Vagina (tissue), 2 donors: Measurements from ENCODE around the gene CMIP.

ENCODE experiments used
- CTCF ChIP-seq, 3 experiments: fragments of 450-650 bp in 2 of 3; fragments of 200-600 bp in 1 of 3; sonication (generic) in 1 of 3; IDR thresholded peaks; one replicate each; pipeline ENCODE4 v1.5.1; 2017 to 2019; ENCODE audit warnings: antibody characterized with exemption in 3 of 3, mild to moderate bottlenecking in 2 of 3, moderate library complexity in 2 of 3
- POLR2AphosphoS5 ChIP-seq, 2 donors: sonication (generic); formaldehyde crosslinking; IDR thresholded peaks; one replicate each; pipeline ENCODE4 v1.9.0; 2017; ENCODE audit warnings: antibody characterized with exemption in 2 of 2, mild to moderate bottlenecking in 2 of 2, low read depth in 1 of 2; ENCODE audit not compliant: insufficient read depth in 1 of 2

- TF ChIP-seq CTCF (IDR thresholded peaks at IDR 0.05) (no peak), POLR2AphosphoS5 (IDR thresholded peaks at IDR 0.05; ENCODE audit: insufficient read depth in 1 of 2, low read depth in 1 of 2) (no peak)
Measured at GRCh38 chr16:81510016-81510415, 65.4 kb downstream of the CMIP start.
